HEK293 (cell line): ENCODE data around the gene RAB5IF.

Experiments
- BCL11A ChIP-seq: fragments of 450-650 bp; formaldehyde crosslinking; IDR thresholded peaks from 2 replicates; pipeline ENCODE4 v1.5.1; 2016; ENCODE audit warnings: low read depth, missing biosample characterization, missing genetic modification characterization
- GLIS1 ChIP-seq: fragments of 450-650 bp; formaldehyde crosslinking; IDR thresholded peaks from 2 replicates; pipeline ENCODE4 v1.5.1; 2016; ENCODE audit warnings: missing biosample characterization, missing genetic modification characterization
- KLF10 ChIP-seq: fragments of 450-650 bp; IDR thresholded peaks from 2 replicates; pipeline ENCODE4 v1.5.1; 2018; ENCODE audit warnings: missing biosample characterization, mild to moderate bottlenecking, missing genetic modification characterization
- KLF8 ChIP-seq: fragments of 450-650 bp; formaldehyde crosslinking; IDR thresholded peaks from 2 replicates; pipeline ENCODE4 v1.5.1; 2016; ENCODE audit warnings: missing biosample characterization, missing genetic modification characterization
- MYNN ChIP-seq: fragments of 450-650 bp; formaldehyde crosslinking; IDR thresholded peaks from 2 replicates; pipeline ENCODE4 v1.5.1; 2016; ENCODE audit warnings: missing biosample characterization, missing genetic modification characterization, borderline replicate concordance
- SCRT1 ChIP-seq: fragments of 450-650 bp; formaldehyde crosslinking; IDR thresholded peaks from 2 replicates; pipeline ENCODE4 v1.5.1; 2016; ENCODE audit warnings: missing biosample characterization, missing genetic modification characterization, borderline replicate concordance
- SP2 ChIP-seq: fragments of 450-650 bp; formaldehyde crosslinking; IDR thresholded peaks from 2 replicates; pipeline ENCODE4 v1.5.1; 2016; ENCODE audit warnings: missing biosample characterization, missing genetic modification characterization
- WT1 ChIP-seq: fragments of 450-650 bp; formaldehyde crosslinking; IDR thresholded peaks from 2 replicates; pipeline ENCODE4 v1.5.1; 2016; ENCODE audit warnings: missing biosample characterization, missing genetic modification characterization
- ZBTB7A ChIP-seq: fragments of 450-650 bp; formaldehyde crosslinking; IDR thresholded peaks from 2 replicates; pipeline ENCODE4 v1.5.1; 2016; ENCODE audit warnings: low read depth, missing biosample characterization, missing genetic modification characterization
- ZFHX2 ChIP-seq: fragments of 450-650 bp; formaldehyde crosslinking; conservative IDR thresholded peaks from 2 replicates; pipeline ENCODE4 v1.5.1; 2016; ENCODE audit warnings: missing biosample characterization, missing genetic modification characterization
- ZNF16 ChIP-seq: fragments of 450-650 bp; formaldehyde crosslinking; IDR thresholded peaks from 2 replicates; pipeline ENCODE4 v1.5.1; 2016; ENCODE audit warnings: low read depth, missing biosample characterization, missing genetic modification characterization
- ZNF23 ChIP-seq: fragments of 450-650 bp; formaldehyde crosslinking; IDR thresholded peaks from 2 replicates; pipeline ENCODE4 v1.5.1; 2016; ENCODE audit warnings: missing biosample characterization, missing genetic modification characterization, borderline replicate concordance
- ZNF24 ChIP-seq: fragments of 450-650 bp; formaldehyde crosslinking; IDR thresholded peaks from 2 replicates; pipeline ENCODE4 v1.5.1; 2016; ENCODE audit warnings: missing biosample characterization, missing genetic modification characterization
- ZNF341 ChIP-seq: fragments of 450-650 bp; formaldehyde crosslinking; IDR thresholded peaks from 2 replicates; pipeline ENCODE4; 2016; ENCODE audit warnings: low read depth, missing biosample characterization, missing genetic modification characterization
- ZNF366 ChIP-seq: fragments of 450-650 bp; formaldehyde crosslinking; conservative IDR thresholded peaks from 2 replicates; pipeline ENCODE4 v1.5.1; 2016; ENCODE audit warnings: missing biosample characterization, missing genetic modification characterization
- ZNF510 ChIP-seq: fragments of 450-650 bp; formaldehyde crosslinking; IDR thresholded peaks from 2 replicates; pipeline ENCODE4 v1.5.1; 2018; ENCODE audit warnings: mild to moderate bottlenecking, missing genetic modification characterization, missing biosample characterization; ENCODE audit not compliant: insufficient replicate concordance
- ZNF514 ChIP-seq: fragments of 450-650 bp; formaldehyde crosslinking; IDR thresholded peaks from 2 replicates; pipeline ENCODE4 v1.5.1; 2016; ENCODE audit warnings: missing biosample characterization, missing genetic modification characterization
- ZNF544 ChIP-seq: fragments of 450-650 bp; formaldehyde crosslinking; IDR thresholded peaks from 2 replicates; pipeline ENCODE4 v1.5.0; 2017; ENCODE audit warnings: missing biosample characterization, missing genetic modification characterization
- ZNF561 ChIP-seq: fragments of 450-650 bp; IDR thresholded peaks from 2 replicates; pipeline ENCODE4 v1.5.1; 2018; ENCODE audit warnings: missing biosample characterization, missing genetic modification characterization, borderline replicate concordance
- ZNF658 ChIP-seq: fragments of 450-650 bp; formaldehyde crosslinking; IDR thresholded peaks from 2 replicates; pipeline ENCODE4; 2016; ENCODE audit warnings: missing biosample characterization, missing genetic modification characterization
- ZNF76 ChIP-seq: fragments of 450-650 bp; formaldehyde crosslinking; IDR thresholded peaks from 2 replicates; pipeline ENCODE4; 2016; ENCODE audit warnings: low read depth, missing biosample characterization, missing genetic modification characterization, borderline replicate concordance
- ZNF768 ChIP-seq: fragments of 450-650 bp; formaldehyde crosslinking; IDR thresholded peaks from 2 replicates; pipeline ENCODE4 v1.5.1; 2018; ENCODE audit warnings: missing biosample characterization, mild to moderate bottlenecking, missing genetic modification characterization
- TF ChIP-seq, protein P1 (sequence below): fragments of 450-650 bp; formaldehyde crosslinking; IDR thresholded peaks from 2 replicates; pipeline ENCODE4 v1.5.1; 2016; ENCODE audit warnings: missing biosample characterization, missing genetic modification characterization
- TF ChIP-seq, protein P2 (sequence below): fragments of 450-650 bp; formaldehyde crosslinking; IDR thresholded peaks from 2 replicates; pipeline ENCODE4 v1.5.1; 2017; ENCODE audit warnings: missing biosample characterization, missing genetic modification characterization
- TF ChIP-seq, protein P3 (sequence below): fragments of 450-650 bp; formaldehyde crosslinking; IDR thresholded peaks from 2 replicates; pipeline ENCODE4 v1.5.1; 2016; ENCODE audit warnings: missing biosample characterization, missing genetic modification characterization
- TF ChIP-seq, protein P4 (sequence below): fragments of 450-650 bp; formaldehyde crosslinking; IDR thresholded peaks from 2 replicates; pipeline ENCODE4 v1.5.1; 2016; ENCODE audit warnings: missing biosample characterization, missing genetic modification characterization

Gene RAB5IF

DNA sequence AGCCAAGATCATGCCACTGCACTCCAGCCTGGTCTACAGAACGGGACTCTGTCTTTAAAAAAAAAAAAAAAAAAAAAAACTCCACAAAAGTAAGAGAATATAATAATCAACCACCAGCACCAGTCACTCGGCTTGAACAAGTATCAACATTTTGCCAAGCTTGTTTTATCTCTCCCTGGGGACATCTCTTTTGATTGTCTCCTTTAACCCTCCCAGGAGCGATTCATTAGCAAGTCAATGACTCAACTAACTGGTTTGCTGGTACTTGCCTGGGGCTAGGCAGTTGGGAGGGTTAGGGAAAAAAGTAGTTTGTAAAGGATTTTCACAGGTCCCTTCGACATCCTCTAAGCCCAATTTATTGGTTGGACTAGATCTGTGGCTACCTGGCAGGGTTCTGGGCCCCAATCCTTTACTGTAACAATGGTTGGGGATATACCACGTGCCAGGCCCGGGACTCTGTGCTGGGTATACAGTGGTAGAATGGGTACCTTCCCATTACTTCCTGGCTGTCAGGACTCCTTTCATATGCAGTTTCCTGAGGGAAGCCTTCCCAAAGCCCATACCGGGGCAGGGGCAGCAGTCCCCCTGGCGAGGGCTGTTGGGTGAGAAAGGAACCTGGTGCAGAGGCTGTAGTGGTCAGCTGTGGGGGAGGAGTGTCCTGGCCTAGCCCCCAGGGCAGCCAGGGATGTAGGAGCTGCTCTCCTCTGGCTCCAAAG lies 20.0 kb upstream of the RAB5IF start (continued):
- no peak for TF ChIP-seq ZNF16 (tag by site-specific recombination)
- TF ChIP-seq ZFHX2 (tag by site-specific recombination), result no peak
- TF ChIP-seq, protein P1, sequence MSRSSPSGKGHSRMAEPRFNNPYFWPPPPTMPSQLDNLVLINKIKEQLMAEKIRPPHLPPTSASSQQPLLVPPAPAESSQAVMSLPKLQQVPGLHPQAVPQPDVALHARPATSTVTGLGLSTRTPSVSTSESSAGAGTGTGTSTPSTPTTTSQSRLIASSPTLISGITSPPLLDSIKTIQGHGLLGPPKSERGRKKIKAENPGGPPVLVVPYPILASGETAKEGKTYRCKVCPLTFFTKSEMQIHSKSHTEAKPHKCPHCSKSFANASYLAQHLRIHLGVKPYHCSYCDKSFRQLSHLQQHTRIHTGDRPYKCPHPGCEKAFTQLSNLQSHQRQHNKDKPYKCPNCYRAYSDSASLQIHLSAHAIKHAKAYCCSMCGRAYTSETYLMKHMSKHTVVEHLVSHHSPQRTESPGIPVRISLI, result peak; percentile 89
- TF ChIP-seq ZBTB7A (tag by site-specific recombination), result no peak
- TF ChIP-seq ZNF510 (tag by site-specific recombination), result no peak
- TF ChIP-seq SP2 (tag by site-specific recombination), result no peak; the same call in 1 of the 2 replicates
- no peak for TF ChIP-seq ZNF658 (tag by site-specific recombination)
- TF ChIP-seq GLIS1 (tag by site-specific recombination), result peak; percentile 44; the same call in 1 of the 2 replicates
- TF ChIP-seq, protein P2, sequence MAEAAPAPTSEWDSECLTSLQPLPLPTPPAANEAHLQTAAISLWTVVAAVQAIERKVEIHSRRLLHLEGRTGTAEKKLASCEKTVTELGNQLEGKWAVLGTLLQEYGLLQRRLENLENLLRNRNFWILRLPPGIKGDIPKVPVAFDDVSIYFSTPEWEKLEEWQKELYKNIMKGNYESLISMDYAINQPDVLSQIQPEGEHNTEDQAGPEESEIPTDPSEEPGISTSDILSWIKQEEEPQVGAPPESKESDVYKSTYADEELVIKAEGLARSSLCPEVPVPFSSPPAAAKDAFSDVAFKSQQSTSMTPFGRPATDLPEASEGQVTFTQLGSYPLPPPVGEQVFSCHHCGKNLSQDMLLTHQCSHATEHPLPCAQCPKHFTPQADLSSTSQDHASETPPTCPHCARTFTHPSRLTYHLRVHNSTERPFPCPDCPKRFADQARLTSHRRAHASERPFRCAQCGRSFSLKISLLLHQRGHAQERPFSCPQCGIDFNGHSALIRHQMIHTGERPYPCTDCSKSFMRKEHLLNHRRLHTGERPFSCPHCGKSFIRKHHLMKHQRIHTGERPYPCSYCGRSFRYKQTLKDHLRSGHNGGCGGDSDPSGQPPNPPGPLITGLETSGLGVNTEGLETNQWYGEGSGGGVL (tag by site-specific recombination), result no peak
- peak; percentile 90 for TF ChIP-seq WT1 (tag by site-specific recombination)
- TF ChIP-seq KLF10 (tag by site-specific recombination), result 0 out of 2 replicates have a peak, but pooled peaks have one; percentile 36
- TF ChIP-seq, protein P3, sequence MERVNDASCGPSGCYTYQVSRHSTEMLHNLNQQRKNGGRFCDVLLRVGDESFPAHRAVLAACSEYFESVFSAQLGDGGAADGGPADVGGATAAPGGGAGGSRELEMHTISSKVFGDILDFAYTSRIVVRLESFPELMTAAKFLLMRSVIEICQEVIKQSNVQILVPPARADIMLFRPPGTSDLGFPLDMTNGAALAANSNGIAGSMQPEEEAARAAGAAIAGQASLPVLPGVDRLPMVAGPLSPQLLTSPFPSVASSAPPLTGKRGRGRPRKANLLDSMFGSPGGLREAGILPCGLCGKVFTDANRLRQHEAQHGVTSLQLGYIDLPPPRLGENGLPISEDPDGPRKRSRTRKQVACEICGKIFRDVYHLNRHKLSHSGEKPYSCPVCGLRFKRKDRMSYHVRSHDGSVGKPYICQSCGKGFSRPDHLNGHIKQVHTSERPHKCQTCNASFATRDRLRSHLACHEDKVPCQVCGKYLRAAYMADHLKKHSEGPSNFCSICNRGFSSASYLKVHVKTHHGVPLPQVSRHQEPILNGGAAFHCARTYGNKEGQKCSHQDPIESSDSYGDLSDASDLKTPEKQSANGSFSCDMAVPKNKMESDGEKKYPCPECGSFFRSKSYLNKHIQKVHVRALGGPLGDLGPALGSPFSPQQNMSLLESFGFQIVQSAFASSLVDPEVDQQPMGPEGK, result 0 out of 2 replicates have a peak, but pooled peaks have one; percentile 13
- TF ChIP-seq ZNF561 (tag by site-specific recombination), result 0 out of 2 replicates have a peak, but pooled peaks have one; percentile 47
- TF ChIP-seq SCRT1 (tag by site-specific recombination), result no peak
- peak; percentile 58; the same call in 1 of the 2 replicates for TF ChIP-seq KLF8 (tag by site-specific recombination)
- TF ChIP-seq ZNF514 (tag by site-specific recombination), result no peak
- no peak for TF ChIP-seq ZNF544 (tag by site-specific recombination)
- peak; percentile 76 for TF ChIP-seq BCL11A
- TF ChIP-seq ZNF24 (tag by site-specific recombination), result no peak
- TF ChIP-seq ZNF341 (tag by site-specific recombination), result no peak
- TF ChIP-seq, protein P4, sequence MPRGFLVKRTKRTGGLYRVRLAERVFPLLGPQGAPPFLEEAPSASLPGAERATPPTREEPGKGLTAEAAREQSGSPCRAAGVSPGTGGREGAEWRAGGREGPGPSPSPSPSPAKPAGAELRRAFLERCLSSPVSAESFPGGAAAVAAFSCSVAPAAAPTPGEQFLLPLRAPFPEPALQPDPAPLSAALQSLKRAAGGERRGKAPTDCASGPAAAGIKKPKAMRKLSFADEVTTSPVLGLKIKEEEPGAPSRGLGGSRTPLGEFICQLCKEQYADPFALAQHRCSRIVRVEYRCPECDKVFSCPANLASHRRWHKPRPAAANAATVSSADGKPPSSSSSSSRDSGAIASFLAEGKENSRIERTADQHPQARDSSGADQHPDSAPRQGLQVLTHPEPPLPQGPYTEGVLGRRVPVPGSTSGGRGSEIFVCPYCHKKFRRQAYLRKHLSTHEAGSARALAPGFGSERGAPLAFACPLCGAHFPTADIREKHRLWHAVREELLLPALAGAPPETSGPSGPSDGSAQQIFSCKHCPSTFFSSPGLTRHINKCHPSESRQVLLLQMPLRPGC, result peak; percentile 87
- TF ChIP-seq ZNF23 (tag by site-specific recombination), result no peak
- TF ChIP-seq ZNF76, result no peak
- TF ChIP-seq MYNN (tag by site-specific recombination), result no peak
- TF ChIP-seq ZNF366 (tag by site-specific recombination), result peak; percentile 72
- TF ChIP-seq ZNF768 (tag by site-specific recombination), result no peak
